Neutrophil (primary cell): ENCODE measurements around the gene GAPDH.

Experiments used
- H3K27ac ChIP-seq: fragments of 200-600 bp; sonication (generic); 2 replicates; pipeline ENCODE4 v1.5.1; 2016; ENCODE audit warnings: mild to moderate bottlenecking, moderate library complexity
- H3K27me3 ChIP-seq: fragments of 200-600 bp; sonication (generic); 2 replicates; pipeline ENCODE4 v1.6.0; 2016; ENCODE audit warnings: mild to moderate bottlenecking
- H3K36me3 ChIP-seq: fragments of 200-600 bp; sonication (generic); 2 replicates; pipeline ENCODE4 v1.5.1; 2017
- H3K4me1 ChIP-seq, 2 experiments: fragments of 200-600 bp in 1 of 2; sonication (generic) in 1 of 2; 1 replicate in 1 of 2; 2 replicates in 1 of 2; pipeline versions ENCODE4 v1.5.1 to v1.6.1; 2013 to 2016; ENCODE audit warnings: low read depth in 1 of 2, low read length in 1 of 2, mild to moderate bottlenecking in 1 of 2, moderate library complexity in 1 of 2; ENCODE audit not compliant: control insufficient read depth in 1 of 2, insufficient read depth in 1 of 2
- H3K4me3 ChIP-seq, 2 experiments: fragments of 200-600 bp in 1 of 2; sonication (generic) in 1 of 2; 1 replicate in 1 of 2; 2 replicates in 1 of 2; pipeline ENCODE4 v1.5.1; 2013 to 2016; ENCODE audit warnings: low read depth in 1 of 2, low read length in 1 of 2, mild to moderate bottlenecking in 1 of 2, moderate library complexity in 1 of 2
- H3K9me3 ChIP-seq: fragments of 200-600 bp; sonication (generic); 2 replicates; pipeline ENCODE4 v1.5.1; 2016
- TF ChIP-seq, protein P1 (sequence below): fragments of 200-600 bp; sonication (generic); IDR thresholded peaks from 2 replicates; pipeline ENCODE4 v1.5.1; 2016; ENCODE audit warnings: antibody characterized with exemption

Gene GAPDH

DNA sequence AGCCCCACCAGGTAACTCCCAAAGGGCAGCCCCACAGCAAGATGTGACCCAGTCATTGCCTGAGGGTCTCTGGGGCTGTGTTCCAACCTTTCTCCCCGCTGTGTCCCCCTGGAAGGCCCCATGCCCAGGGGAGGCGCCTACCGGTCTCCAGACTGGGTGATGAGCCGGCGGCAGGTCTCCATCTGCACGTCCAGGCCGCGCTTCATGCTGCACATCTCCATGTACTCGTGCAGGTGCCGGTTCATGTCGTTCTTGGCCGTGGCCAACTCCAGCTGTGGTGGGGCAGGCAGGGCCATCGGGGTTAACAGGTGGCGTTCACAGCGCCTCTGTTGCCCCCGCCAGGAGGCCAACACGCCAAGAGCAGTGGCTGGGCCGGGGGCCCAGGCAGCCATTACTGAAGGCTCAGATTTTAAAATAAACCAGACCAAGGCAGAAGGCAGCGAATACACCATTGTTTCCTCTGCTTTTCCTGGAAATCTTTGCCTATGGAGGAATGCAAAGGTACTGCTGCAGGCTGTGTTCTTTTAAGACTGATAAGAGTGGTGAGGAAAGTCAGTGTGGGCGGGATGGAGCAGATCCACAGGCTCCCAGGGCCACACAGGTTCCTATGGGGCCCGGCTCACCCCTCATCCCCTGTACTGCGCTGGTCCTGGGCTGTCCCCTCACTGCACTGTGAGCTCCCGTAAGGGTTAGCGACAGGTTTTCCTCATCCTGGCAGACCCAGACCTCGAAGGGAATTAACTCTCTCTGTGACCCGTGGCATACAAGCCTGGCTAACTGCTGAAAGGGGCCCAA, 7.3 kb downstream of the GAPDH start:
- H3K27me3 ChIP-seq = no peaks in the 10 kb centered on the region
- H3K9me3 ChIP-seq = no peaks in the 10 kb centered on the region
- peaks cover 78% of the 10 kb centered on the region for H3K36me3 ChIP-seq
- H3K4me3 ChIP-seq = no peak overlapping the region
- TF ChIP-seq, protein P1, sequence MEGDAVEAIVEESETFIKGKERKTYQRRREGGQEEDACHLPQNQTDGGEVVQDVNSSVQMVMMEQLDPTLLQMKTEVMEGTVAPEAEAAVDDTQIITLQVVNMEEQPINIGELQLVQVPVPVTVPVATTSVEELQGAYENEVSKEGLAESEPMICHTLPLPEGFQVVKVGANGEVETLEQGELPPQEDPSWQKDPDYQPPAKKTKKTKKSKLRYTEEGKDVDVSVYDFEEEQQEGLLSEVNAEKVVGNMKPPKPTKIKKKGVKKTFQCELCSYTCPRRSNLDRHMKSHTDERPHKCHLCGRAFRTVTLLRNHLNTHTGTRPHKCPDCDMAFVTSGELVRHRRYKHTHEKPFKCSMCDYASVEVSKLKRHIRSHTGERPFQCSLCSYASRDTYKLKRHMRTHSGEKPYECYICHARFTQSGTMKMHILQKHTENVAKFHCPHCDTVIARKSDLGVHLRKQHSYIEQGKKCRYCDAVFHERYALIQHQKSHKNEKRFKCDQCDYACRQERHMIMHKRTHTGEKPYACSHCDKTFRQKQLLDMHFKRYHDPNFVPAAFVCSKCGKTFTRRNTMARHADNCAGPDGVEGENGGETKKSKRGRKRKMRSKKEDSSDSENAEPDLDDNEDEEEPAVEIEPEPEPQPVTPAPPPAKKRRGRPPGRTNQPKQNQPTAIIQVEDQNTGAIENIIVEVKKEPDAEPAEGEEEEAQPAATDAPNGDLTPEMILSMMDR = no peak
- peaks cover 54 to 57% of the 10 kb centered on the region in 2 experiments for H3K4me1 ChIP-seq
- H3K27ac ChIP-seq = peak overlapping the region; percentile 97

- Histone ChIP-seq H3K27me3 (no peaks in the 10 kb centered on the region), H3K9me3 (no peaks in the 10 kb centered on the region), H3K36me3 (peaks cover 77% of the 10 kb centered on the region), H3K4me3 (no peak overlapping the region), H3K4me1 (peaks cover 46 to 49% of the 10 kb centered on the region in 2 experiments), H3K27ac (peak overlapping the region; percentile 62)
- TF ChIP-seq, protein P1 = no peak
Observed at GRCh38 chr12:6542209-6543009, 8.1 kb downstream of the GAPDH start.

DNA sequence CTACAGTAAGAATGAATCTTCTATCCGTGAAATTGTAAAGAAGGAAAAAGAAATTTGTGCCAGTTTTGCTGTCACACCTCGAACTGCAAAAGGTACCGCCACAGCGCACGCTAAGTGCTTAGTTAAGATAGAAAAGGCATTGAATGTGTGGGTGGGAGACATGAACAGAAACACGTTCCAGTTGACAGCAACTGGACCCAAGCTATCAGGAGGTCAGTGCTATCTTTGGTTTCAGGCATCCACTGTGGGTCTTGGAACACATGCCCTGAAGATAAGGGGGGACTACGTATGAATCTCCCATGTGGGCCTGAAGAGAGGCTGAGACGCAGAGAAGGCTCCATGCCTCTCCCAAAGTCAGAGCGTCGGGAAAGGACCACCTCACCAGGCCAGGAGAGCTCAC, 11.7 kb downstream of the GAPDH start:
- H3K36me3 ChIP-seq = peaks cover 56% of the 10 kb centered on the region
- H3K27ac ChIP-seq = no peak overlapping the region
- TF ChIP-seq, protein P1 = no peak

DNA sequence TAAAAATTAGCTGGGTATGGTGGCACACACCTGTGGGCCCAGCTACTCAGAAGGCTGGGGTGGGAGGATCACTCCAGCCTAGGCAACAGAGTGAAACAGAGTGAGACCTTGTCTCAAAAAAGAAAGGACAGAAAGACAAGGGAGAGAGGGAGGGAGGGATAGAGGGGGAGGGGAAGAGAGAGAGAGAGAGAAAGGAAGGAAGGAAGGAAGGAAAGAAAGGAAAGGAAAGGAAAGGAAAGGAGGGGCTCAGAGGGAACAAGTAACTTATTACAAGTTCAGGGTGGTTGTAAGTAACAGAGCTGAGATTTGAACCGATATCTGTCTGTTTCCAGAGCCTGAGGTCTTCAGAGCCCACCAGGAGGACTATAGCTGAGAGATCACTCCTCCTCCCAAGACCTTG, 13.2 kb downstream of the GAPDH start:
- Histone ChIP-seq H3K4me3 (no peak overlapping the region), H3K4me1 (peaks cover 53 to 55% of the 10 kb centered on the region in 2 experiments), H3K27me3 (no peaks in the 10 kb centered on the region), H3K36me3 (peaks cover 47% of the 10 kb centered on the region), H3K9me3 (no peaks in the 10 kb centered on the region), H3K27ac (peak overlapping the region; percentile 94)
- TF ChIP-seq, protein P1 = no peak

More for the DNA sequence above, 11.7 kb downstream of the GAPDH start:
- Histone ChIP-seq H3K4me3 (no peak overlapping the region), H3K27me3 (no peaks in the 10 kb centered on the region), H3K4me1 (peaks cover 46 to 51% of the 10 kb centered on the region in 2 experiments), H3K9me3 (no peaks in the 10 kb centered on the region)

DNA sequence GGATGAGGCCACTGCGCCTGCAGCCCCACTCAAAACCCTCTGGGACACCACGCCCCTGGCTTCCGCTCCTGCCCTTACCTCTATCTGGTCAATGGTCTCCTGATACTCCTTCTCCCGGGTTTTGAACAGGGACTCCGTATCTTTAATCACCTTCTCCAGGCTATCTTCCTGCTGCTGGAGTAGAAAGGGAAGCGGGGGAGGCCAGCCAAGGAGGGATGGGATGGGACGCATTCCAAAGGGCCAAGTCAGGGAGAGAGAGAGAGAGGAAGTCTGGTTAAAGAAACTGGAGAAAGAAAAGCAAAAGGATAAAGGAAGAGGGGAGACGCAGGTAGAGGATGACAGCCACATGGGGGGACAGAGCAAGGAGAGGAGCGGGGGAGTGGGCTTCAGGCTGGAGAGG, 13.7 kb downstream of the GAPDH start:
- Histone ChIP-seq H3K4me1 (peaks cover 52 to 54% of the 10 kb centered on the region in 2 experiments), H3K4me3 (no peak overlapping the region), H3K27me3 (no peaks in the 10 kb centered on the region), H3K9me3 (no peaks in the 10 kb centered on the region), H3K27ac (peak overlapping the region; percentile 94), H3K36me3 (peaks cover 44% of the 10 kb centered on the region)
- TF ChIP-seq, protein P1 = no peak
